HG03108 (cell line): ENCODE measurements around the gene SLC25A1.

Experiments used
- ATAC-seq: cut with Tn5 transposase; IDR thresholded peaks from one replicate; pipeline ENCODE4 v1.9.1; 2021; ENCODE audit warnings: moderate library complexity; ENCODE audit not compliant: unreplicated experiment

Gene SLC25A1

GRCh38 chr22:19126309-19127273 lies 51.9 kb downstream of the SLC25A1 start:
- no peak for ATAC-seq
